CD4-positive, CD25-positive, alpha-beta regulatory T cell (primary cell): ENCODE measurements around the gene FGF5. TPM values are rescaled to one million over a fixed set of nuclear protein-coding genes. Genes with fewer than 3 reads are reported as not detected.

Experiments used
- ATAC-seq, 2 donors: fragments of 150-1000 bp; cut with Tn5 transposase; one replicate each; pipeline ENCODE4 v1.10.0; 2021; ENCODE audit warnings: low read depth in 2 of 2, moderate number of reproducible peaks in 2 of 2, moderate library complexity in 1 of 2
- DNase-seq, 3 donors: peaks; one replicate each; pipeline versions ENCODE4 v3.0.0 to v3.0.0-alpha.2; 2012 to 2022; ENCODE audit warnings: mixed read lengths in 1 of 3
- H3K27ac ChIP-seq: one replicate; pipeline ENCODE4 v1.7.0; 2013; ENCODE audit warnings: mild to moderate bottlenecking, low read length; ENCODE audit not compliant: insufficient read depth, poor library complexity, severe bottlenecking
- H3K27me3 ChIP-seq: one replicate; pipeline ENCODE4 v1.7.0; 2013; ENCODE audit warnings: low read length; ENCODE audit not compliant: control insufficient read depth, insufficient read depth
- H3K36me3 ChIP-seq: one replicate; pipeline ENCODE4 v1.7.0; 2013; ENCODE audit warnings: mild to moderate bottlenecking, low read length, moderate library complexity; ENCODE audit not compliant: control insufficient read depth, insufficient read depth
- H3K4me1 ChIP-seq: 2 replicates; pipeline ENCODE4 v1.7.0; 2013; ENCODE audit warnings: mild to moderate bottlenecking, low read length; ENCODE audit not compliant: insufficient read depth, control insufficient read depth, poor library complexity, severe bottlenecking
- H3K4me3 ChIP-seq: one replicate; pipeline ENCODE4 v1.7.0; 2013; ENCODE audit warnings: low read depth, mild to moderate bottlenecking, low read length, moderate library complexity
- H3K9me3 ChIP-seq, 2 experiments: 1 replicate in 1 of 2; 2 replicates in 1 of 2; pipeline ENCODE4 v1.7.0; 2013; ENCODE audit warnings: low read length in 2 of 2, mild to moderate bottlenecking in 1 of 2, moderate library complexity in 1 of 2; ENCODE audit not compliant: control insufficient read depth in 2 of 2
- H3K27ac Mint-ChIP-seq, 3 donors: one replicate each; pipeline ENCODE4 v1.8.0; 2020 to 2022; ENCODE audit warnings: mild to moderate bottlenecking in 3 of 3, mixed read lengths in 3 of 3, moderate library complexity in 2 of 3
- H3K27me3 Mint-ChIP-seq: one replicate; pipeline ENCODE4 v1.8.0; 2022; ENCODE audit warnings: mild to moderate bottlenecking, mixed read lengths
- H3K36me3 Mint-ChIP-seq: one replicate; pipeline ENCODE4 v1.8.0; 2020; ENCODE audit warnings: mixed read lengths
- H3K4me1 Mint-ChIP-seq, 4 donors: one replicate each; pipeline ENCODE4 v1.8.0; 2020 to 2022; ENCODE audit warnings: mixed read lengths in 4 of 4, mild to moderate bottlenecking in 1 of 4
- H3K4me3 Mint-ChIP-seq, 4 donors: one replicate each; pipeline ENCODE4 v1.8.0; 2020 to 2022; ENCODE audit warnings: mild to moderate bottlenecking in 4 of 4, mixed read lengths in 4 of 4, moderate library complexity in 3 of 4
- H3K9me3 Mint-ChIP-seq, 7 donors: one replicate each; pipeline ENCODE4 v1.8.0; 2020 to 2022; ENCODE audit warnings: mixed read lengths in 7 of 7, mild to moderate bottlenecking in 3 of 7, moderate library complexity in 2 of 7
- polyA plus RNA-seq, 4 donors: library from polyadenylated mRNA; unstranded; fragments of 300-500 nt; fragmentation: Illumina TruSeq; gene quantifications; one replicate each; pipeline ENCODE4 v1.2.3, GENCODE V29; 2021
- total RNA-seq: library from RNA; stranded (reverse); gene quantifications from one replicate; pipeline ENCODE4 v1.2.3, GENCODE V29; 2022

FGF5 gene
- total and polyA plus RNA-seq, 5 donors from 2014 or later = not detected

DNA sequence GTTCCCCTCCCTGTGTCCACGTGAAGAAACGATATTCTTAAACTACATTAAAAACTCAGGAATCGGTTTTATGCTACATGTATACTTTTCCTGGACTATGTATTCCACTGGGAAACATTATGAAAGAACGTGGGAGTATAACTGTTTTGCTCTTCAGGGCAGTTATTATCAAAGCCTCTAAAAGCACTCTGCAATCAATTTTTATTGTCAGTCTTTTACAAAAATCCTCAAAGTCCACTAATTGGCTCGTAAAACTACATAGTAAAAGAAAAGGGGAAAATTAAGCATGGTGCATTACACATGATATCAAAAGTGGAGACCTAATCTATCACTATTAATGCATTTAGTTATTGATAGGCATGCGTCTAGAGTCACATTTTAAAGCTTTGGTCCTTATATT, 57.7 kb downstream of the FGF5 start:
- Mint-ChIP-seq H3K4me3 (no peak overlapping the region), H3K4me1 (no peaks in the 10 kb centered on the region), H3K36me3 (no peaks in the 10 kb centered on the region), H3K27ac (no peak overlapping the region), H3K9me3 (no peaks in the 10 kb centered on the region), H3K27me3 (peaks cover 15% of the 10 kb centered on the region)
- no peak overlapping the region for H3K27ac ChIP-seq
- peaks cover 8% of the 10 kb centered on the region for H3K27me3 ChIP-seq
- DNase-seq = no peak
- H3K4me3 ChIP-seq = no peak overlapping the region
- H3K9me3 ChIP-seq = no peaks in the 10 kb centered on the region
- no peaks in the 10 kb centered on the region for H3K4me1 ChIP-seq
- no peaks in the 10 kb centered on the region for H3K36me3 ChIP-seq
- no peak for ATAC-seq

DNA sequence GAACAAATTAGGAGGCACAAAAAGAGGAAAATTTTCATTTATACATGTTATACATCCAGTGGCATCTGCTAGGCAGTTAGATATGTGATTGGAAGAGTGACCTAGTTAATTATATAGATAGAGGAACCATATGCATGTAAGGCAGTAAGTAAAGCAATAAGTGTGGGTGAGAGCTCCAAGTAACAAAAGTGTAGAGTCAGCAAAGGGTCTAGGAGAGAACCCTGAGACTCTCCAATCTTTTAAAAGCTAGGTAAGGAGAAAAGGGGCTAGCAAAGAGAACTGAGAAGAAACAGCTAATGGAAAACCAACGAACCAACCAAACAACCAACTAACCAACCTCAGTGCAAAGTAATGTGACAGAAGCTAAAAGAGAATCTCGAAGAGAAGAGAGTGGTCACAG, 65.2 kb downstream of the FGF5 start:
- Mint-ChIP-seq H3K27me3 (peaks cover 21% of the 10 kb centered on the region), H3K4me3 (no peak overlapping the region), H3K36me3 (no peaks in the 10 kb centered on the region), H3K4me1 (peaks cover 0 to 13% (median 11%) of the 10 kb centered on the region in 4 donors), H3K27ac (no peak overlapping the region), H3K9me3 (peaks cover 0 to 4% (median 0%) of the 10 kb centered on the region in 7 donors)
- Histone ChIP-seq H3K4me3 (no peak overlapping the region), H3K27ac (no peak overlapping the region), H3K9me3 (no peaks in the 10 kb centered on the region), H3K36me3 (no peaks in the 10 kb centered on the region), H3K27me3 (peaks cover 32% of the 10 kb centered on the region), H3K4me1 (peaks cover 10% of the 10 kb centered on the region)
- DNase-seq = no peak
- ATAC-seq = no peak

DNA sequence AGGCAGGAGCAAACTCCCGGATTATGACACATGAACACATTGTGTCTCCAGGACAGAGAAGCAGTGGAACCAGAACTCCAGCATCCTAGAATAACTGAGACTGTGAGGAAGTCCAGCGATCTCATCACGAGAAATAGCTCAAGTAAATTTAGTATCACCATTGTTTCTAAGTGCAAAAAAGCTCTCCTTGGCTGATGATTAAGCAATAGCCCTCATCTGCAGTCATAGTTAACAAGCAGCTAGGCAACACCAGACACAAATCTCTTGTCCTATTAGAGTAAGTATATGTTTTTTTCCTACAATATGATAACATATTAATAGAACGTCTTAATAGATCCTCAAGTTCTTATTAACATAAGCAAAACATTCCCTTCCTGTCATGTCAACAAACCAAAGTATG, 66.7 kb downstream of the FGF5 start:
- Mint-ChIP-seq H3K4me1 (peaks cover 0 to 13% (median 11%) of the 10 kb centered on the region in 4 donors), H3K36me3 (no peaks in the 10 kb centered on the region), H3K27ac (no peak overlapping the region), H3K9me3 (peaks cover 0 to 4% (median 0%) of the 10 kb centered on the region in 7 donors), H3K27me3 (peaks cover 30% of the 10 kb centered on the region), H3K4me3 (no peak overlapping the region)
- ATAC-seq (no peak), DNase-seq (no peak)
- H3K27me3 ChIP-seq = peaks cover 33% of the 10 kb centered on the region
- H3K4me1 ChIP-seq = peaks cover 10% of the 10 kb centered on the region
- H3K27ac ChIP-seq = no peak overlapping the region
- H3K9me3 ChIP-seq = no peaks in the 10 kb centered on the region
- H3K36me3 ChIP-seq = no peaks in the 10 kb centered on the region
- no peak overlapping the region for H3K4me3 ChIP-seq

DNA sequence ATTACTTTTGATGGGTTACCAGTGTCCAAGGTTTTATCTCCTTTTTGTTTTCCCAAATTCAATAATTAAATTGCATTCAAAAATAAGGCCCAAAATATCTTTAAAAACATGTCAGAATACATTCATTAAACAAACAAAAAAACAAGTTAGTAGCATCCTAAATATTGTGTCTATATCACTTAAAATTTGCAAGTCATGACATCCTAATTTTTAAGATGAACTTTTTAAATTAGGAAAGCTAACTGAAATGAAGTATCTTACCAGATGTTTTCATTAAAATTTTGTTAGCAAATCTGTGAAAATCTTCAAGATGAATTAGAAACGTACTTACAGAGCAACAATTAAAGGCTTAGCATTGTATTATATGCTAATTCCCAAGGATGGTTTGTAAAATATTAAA, 68.1 kb downstream of the FGF5 start:
- Mint-ChIP-seq H3K4me3 (no peak overlapping the region), H3K27ac (no peak overlapping the region), H3K4me1 (peaks cover 0 to 13% (median 11%) of the 10 kb centered on the region in 4 donors), H3K9me3 (peaks cover 0 to 4% (median 0%) of the 10 kb centered on the region in 7 donors), H3K36me3 (no peaks in the 10 kb centered on the region), H3K27me3 (peaks cover 35% of the 10 kb centered on the region)
- Histone ChIP-seq H3K9me3 (no peaks in the 10 kb centered on the region), H3K4me1 (peaks cover 10% of the 10 kb centered on the region), H3K27me3 (peaks cover 35% of the 10 kb centered on the region), H3K27ac (no peak overlapping the region), H3K4me3 (no peak overlapping the region), H3K36me3 (no peaks in the 10 kb centered on the region)
- no peak for ATAC-seq
- DNase-seq = no peak

DNA sequence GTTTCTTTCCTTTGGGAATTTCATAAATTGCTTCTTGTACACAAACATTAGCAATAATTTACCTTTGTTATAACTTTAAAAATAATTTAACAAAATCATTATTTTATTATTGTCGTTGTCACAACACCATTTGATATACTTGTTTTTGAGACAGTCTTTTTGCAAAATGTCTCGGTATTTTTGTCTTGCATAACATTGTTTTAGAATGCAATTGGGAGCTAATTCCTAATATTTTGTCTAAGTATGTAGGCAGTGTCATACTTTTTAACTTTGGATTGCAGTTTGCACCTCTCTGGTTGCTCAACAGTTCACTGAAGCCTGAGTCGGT, 68.7 kb downstream of the FGF5 start:
- no peaks in the 10 kb centered on the region for H3K36me3 Mint-ChIP-seq

DNA sequence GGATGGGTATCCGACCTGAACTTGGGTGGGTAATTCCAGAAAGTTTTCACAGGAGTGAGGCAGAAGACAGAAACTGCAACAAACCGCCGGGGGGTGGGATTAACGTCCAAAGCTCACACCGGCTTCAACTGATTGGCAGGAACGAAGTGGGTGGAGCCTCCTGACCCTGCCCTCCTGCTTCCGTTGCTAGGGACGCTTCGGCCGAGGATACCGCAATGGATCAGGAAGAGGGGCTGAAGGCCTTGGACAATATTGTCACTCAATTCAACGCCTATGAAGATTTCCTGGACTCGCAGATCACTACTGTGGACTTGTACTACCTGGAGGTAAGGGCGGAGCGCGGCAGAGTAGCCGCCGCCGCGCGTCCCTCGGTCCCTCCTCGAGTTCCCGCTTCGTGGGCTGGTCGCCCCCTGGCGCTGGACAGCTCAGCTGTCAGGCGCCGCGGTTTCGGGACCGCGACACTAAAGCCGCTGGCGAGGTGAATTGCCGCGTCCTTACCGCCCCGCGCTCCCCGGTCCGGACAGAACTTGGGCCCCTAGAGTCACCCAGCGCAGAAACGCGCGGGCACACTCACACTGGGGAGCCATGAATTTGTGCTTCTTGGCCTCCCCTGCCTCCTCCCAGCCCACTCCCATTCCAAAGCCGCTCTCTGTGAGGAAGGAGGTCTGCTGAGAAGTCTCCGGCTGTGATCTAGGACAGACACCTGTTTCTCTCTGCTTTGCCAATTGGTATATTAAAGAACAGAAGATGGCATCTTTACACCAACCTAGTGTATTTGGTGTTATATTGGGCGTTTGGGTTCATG, 69.3 kb downstream of the FGF5 start, which contains the start of gene CFAP299:
Gene CFAP299, plus strand, starts transcription at position 177 of the 805 bp plus-strand sequence.
- DNase-seq = peak; percentile 4 to 73 (median 13)
- Mint-ChIP-seq H3K36me3 (no peaks in the 10 kb centered on the region), H3K27me3 (peaks cover 35% of the 10 kb centered on the region), H3K27ac (no peak within 1 kb of the TSS), H3K4me1 (peaks cover 0 to 13% (median 11%) of the 10 kb centered on the region in 4 donors), H3K9me3 (peaks cover 0 to 5% (median 0%) of the 10 kb centered on the region in 7 donors), H3K4me3 (peak within 1 kb of the TSS in 3 of 4 donors; percentile 77 to 80 (median 77))
- Histone ChIP-seq H3K36me3 (no peaks in the 10 kb centered on the region), H3K27ac (no peak within 1 kb of the TSS), H3K27me3 (peaks cover 35% of the 10 kb centered on the region), H3K9me3 (no peaks in the 10 kb centered on the region), H3K4me3 (peak within 1 kb of the TSS; percentile 42), H3K4me1 (peaks cover 10% of the 10 kb centered on the region)
- ATAC-seq = peak; percentile 53 to 59

More for the DNA sequence above, 68.7 kb downstream of the FGF5 start:
- ATAC-seq = no peak
- H3K4me1 ChIP-seq = peaks cover 10% of the 10 kb centered on the region
- Mint-ChIP-seq H3K4me3 (peak overlapping the region in 3 of 4 donors; percentile 77 to 80 (median 77)), H3K4me1 (peaks cover 0 to 13% (median 11%) of the 10 kb centered on the region in 4 donors), H3K27me3 (peaks cover 35% of the 10 kb centered on the region), H3K9me3 (peaks cover 0 to 4% (median 0%) of the 10 kb centered on the region in 7 donors), H3K27ac (no peak overlapping the region)
- DNase-seq = no peak
- no peaks in the 10 kb centered on the region for H3K9me3 ChIP-seq
- H3K4me3 ChIP-seq = peak overlapping the region; percentile 42
- H3K27me3 ChIP-seq = peaks cover 35% of the 10 kb centered on the region
- H3K36me3 ChIP-seq = no peaks in the 10 kb centered on the region
- no peak overlapping the region for H3K27ac ChIP-seq

DNA sequence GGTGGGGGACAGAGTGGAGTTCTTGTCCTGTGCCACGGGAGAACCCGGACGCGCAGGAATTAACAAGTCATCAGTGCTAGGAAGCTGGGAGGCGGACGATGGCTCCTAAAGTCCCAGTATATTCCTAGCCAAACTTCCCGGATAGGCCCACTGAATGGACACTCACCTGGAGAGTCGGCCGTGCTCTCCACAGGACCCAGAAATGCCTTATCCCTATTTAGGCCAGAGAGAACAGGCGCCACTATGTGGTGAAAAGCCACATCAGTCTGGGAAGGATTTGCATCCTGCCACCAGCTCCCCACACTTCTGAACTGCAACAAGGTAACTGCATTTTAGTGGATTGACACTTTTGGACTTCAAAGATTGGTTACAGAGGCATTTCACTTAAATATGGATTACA, 70.1 kb downstream of the FGF5 start:
- DNase-seq = no peak

More for the DNA sequence above, 70.1 kb downstream of the FGF5 start:
- Histone ChIP-seq H3K27ac (no peak overlapping the region), H3K27me3 (peaks cover 33% of the 10 kb centered on the region), H3K4me3 (no peak overlapping the region), H3K4me1 (peaks cover 10% of the 10 kb centered on the region), H3K9me3 (no peaks in the 10 kb centered on the region), H3K36me3 (no peaks in the 10 kb centered on the region)
- Mint-ChIP-seq H3K4me3 (peak overlapping the region in 1 of 4 donors; percentile 77), H3K9me3 (peaks cover 0 to 5% (median under 1%) of the 10 kb centered on the region in 7 donors), H3K36me3 (no peaks in the 10 kb centered on the region), H3K4me1 (peaks cover 0 to 13% (median 11%) of the 10 kb centered on the region in 4 donors), H3K27me3 (peaks cover 36% of the 10 kb centered on the region), H3K27ac (no peak overlapping the region)
- no peak for ATAC-seq
